ENCODE results near the gene TMEM270. TPM values are rescaled to one million over a fixed set of nuclear protein-coding genes. Genes with fewer than 3 reads are reported as not detected.
"Not testable (repeated sequence)": the region's sequence is repeated elsewhere in the genome, so short reads cannot be mapped to it uniquely, and the experiment has no call there.

TMEM270 gene
- total RNA-seq, 1 donor from 2014 or later = not detected

DNA sequence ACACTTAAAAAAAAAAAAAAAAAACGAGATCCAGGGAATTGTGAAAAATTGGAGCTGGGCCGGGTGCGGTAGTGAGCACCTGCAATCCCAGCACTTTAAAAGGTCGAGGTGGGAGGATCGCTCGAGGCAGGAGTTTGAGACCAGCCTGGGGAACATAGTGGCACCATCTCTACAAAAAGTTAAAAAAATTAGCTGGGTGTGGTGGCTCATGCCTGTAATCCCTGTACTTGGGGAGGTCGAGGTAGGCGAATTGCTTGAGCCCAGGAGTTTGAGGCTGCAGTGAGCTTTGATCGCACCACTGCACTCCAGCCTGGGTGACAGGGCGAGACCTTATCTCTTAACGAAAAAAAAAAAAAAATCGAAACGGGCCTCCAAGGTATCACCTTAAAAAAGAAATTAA lies 28.2 kb upstream of the TMEM270 start:
- Mint-ChIP-seq H3K36me3 (ENCODE audit: unreplicated experiment) (no peaks in the 10 kb centered on the region), H3K27me3 (ENCODE audit: unreplicated experiment) (no peaks in the 10 kb centered on the region), H3K9me3 (ENCODE audit: unreplicated experiment) (peaks cover 10% of the 10 kb centered on the region), H3K4me3 (ENCODE audit: unreplicated experiment) (no peak overlapping the region), H3K4me1 (ENCODE audit: low read depth, unreplicated experiment) (peaks cover 6% of the 10 kb centered on the region), H3K27ac (ENCODE audit: unreplicated experiment) (no peak overlapping the region)
- DNase-seq = no peak
- no peak for TF ChIP-seq CTCF (IDR thresholded peaks at IDR 0.05; ENCODE audit: partially characterized antibody, unreplicated experiment)

- Mint-ChIP-seq H3K4me1 (ENCODE audit: low read depth, unreplicated experiment) (peaks cover 2% of the 10 kb centered on the region), H3K9me3 (ENCODE audit: unreplicated experiment) (peaks cover 10% of the 10 kb centered on the region), H3K27me3 (ENCODE audit: unreplicated experiment) (no peaks in the 10 kb centered on the region), H3K36me3 (ENCODE audit: unreplicated experiment) (no peaks in the 10 kb centered on the region), H3K27ac (ENCODE audit: unreplicated experiment) (no peak overlapping the region), H3K4me3 (ENCODE audit: unreplicated experiment) (no peak overlapping the region)
- no peak for DNase-seq
- no peak for TF ChIP-seq CTCF (IDR thresholded peaks at IDR 0.05; ENCODE audit: partially characterized antibody, unreplicated experiment)
Observed at GRCh38 chr7:73833251-73833919, 27.6 kb upstream of the TMEM270 start.

DNA sequence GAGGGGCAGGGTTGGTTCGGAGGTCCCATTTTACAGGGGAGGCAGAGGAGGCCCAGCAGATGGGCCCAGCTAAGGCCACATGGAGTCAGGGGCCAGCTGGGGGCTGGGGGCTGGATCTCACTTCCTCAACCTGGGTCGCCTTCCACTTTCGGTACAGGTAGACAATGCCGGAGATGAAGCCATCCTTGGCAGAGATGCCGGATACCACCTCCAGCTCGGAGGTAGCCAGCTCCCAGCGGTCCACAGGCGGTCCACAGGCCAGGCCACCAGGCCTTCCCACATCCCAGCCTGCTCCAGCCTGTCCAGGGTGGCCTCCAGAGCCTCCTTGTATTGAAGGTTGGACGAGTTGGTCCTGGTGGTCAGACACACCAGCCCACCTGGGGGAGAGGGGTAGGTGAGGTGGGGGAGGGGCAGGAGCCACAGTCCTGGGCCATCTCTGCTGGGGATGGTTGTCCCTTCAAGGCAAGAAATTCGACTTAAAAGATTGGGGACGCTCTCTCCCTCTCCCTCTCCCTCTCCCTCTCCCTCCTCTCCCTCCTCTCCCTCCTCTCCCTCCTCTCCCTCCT lies 26.2 kb upstream of the TMEM270 start:
- Mint-ChIP-seq H3K4me1 (ENCODE audit: low read depth, unreplicated experiment) (peaks cover 2% of the 10 kb centered on the region), H3K9me3 (ENCODE audit: unreplicated experiment) (peaks cover 7% of the 10 kb centered on the region), H3K27me3 (ENCODE audit: unreplicated experiment) (no peaks in the 10 kb centered on the region)

GRCh38 chr7:73837167-73837566 lies 23.8 kb upstream of the TMEM270 start:
- H3K4me3 Mint-ChIP-seq (ENCODE audit: unreplicated experiment); H3K36me3 Mint-ChIP-seq (ENCODE audit: unreplicated experiment); DNase-seq; H3K4me1 Mint-ChIP-seq (ENCODE audit: low read depth, unreplicated experiment); H3K27me3 Mint-ChIP-seq (ENCODE audit: unreplicated experiment); H3K9me3 Mint-ChIP-seq (ENCODE audit: unreplicated experiment): not testable (repeated sequence)
- peak overlapping the region; percentile 38 for H3K27ac Mint-ChIP-seq (ENCODE audit: unreplicated experiment)

More for the DNA sequence above, 26.2 kb upstream of the TMEM270 start:
- no peak overlapping the region for H3K4me3 Mint-ChIP-seq (ENCODE audit: unreplicated experiment)
- TF ChIP-seq CTCF (IDR thresholded peaks at IDR 0.05; ENCODE audit: partially characterized antibody, unreplicated experiment) = no peak
- DNase-seq = no peak
- H3K36me3 Mint-ChIP-seq (ENCODE audit: unreplicated experiment) = no peaks in the 10 kb centered on the region
- no peak overlapping the region for H3K27ac Mint-ChIP-seq (ENCODE audit: unreplicated experiment)

GRCh38 chr7:73838642-73839041 lies 22.3 kb upstream of the TMEM270 start:
- DNase-seq = no peak
- no peaks in the 10 kb centered on the region for H3K4me1 Mint-ChIP-seq (ENCODE audit: low read depth, unreplicated experiment)
- no peak overlapping the region for H3K4me3 Mint-ChIP-seq (ENCODE audit: unreplicated experiment)
- no peaks in the 10 kb centered on the region for H3K27me3 Mint-ChIP-seq (ENCODE audit: unreplicated experiment)
- H3K36me3 Mint-ChIP-seq (ENCODE audit: unreplicated experiment) = no peaks in the 10 kb centered on the region
- TF ChIP-seq CTCF (IDR thresholded peaks at IDR 0.05; ENCODE audit: partially characterized antibody, unreplicated experiment) = no peak
- no peak overlapping the region for H3K27ac Mint-ChIP-seq (ENCODE audit: unreplicated experiment)
- H3K9me3 Mint-ChIP-seq (ENCODE audit: unreplicated experiment) = peaks cover 5% of the 10 kb centered on the region
